CD4-positive, alpha-beta memory T cell (primary cell): ENCODE data around the gene GPER1. TPM values are rescaled to one million over a fixed set of nuclear protein-coding genes. Genes with fewer than 3 reads are reported as not detected.

Source experiments
- CTCF ChIA-PET: fragments of 350-600 bp; sonication (Branson Sonifier 250); formaldehyde crosslinking; loops from one replicate; lab custom pipeline; 2021; ENCODE audit warnings: inconsistent platforms; ENCODE audit not compliant: partially characterized antibody; lab: Charles Lee
- POLR2A ChIA-PET: fragments of 350-600 bp; sonication (Branson Sonifier 250); formaldehyde crosslinking; loops from one replicate; lab custom pipeline; 2021; ENCODE audit not compliant: partially characterized antibody; lab: Charles Lee
- DNase-seq, 5 donors: peaks; one replicate each; pipeline versions ENCODE4 v3.0.0 to v3.0.0-alpha.2; 2020 to 2022; ENCODE audit warnings: mixed read lengths in 1 of 5
- H3K27ac ChIP-seq: one replicate; pipeline ENCODE4 v1.7.0; 2013; ENCODE audit warnings: low read depth, low read length
- H3K27me3 ChIP-seq: 2 replicates; pipeline ENCODE4 v1.7.0; 2013; ENCODE audit warnings: mild to moderate bottlenecking, low read length, moderate library complexity; ENCODE audit not compliant: insufficient read depth
- H3K36me3 ChIP-seq: 2 replicates; pipeline ENCODE4 v1.7.0; 2013; ENCODE audit warnings: mild to moderate bottlenecking, low read length, moderate library complexity; ENCODE audit not compliant: insufficient read depth
- H3K4me1 ChIP-seq: 2 replicates; pipeline ENCODE4 v1.7.0; 2013; ENCODE audit warnings: mild to moderate bottlenecking, low read length, moderate library complexity; ENCODE audit not compliant: insufficient read depth
- H3K4me3 ChIP-seq, 2 donors: one replicate each; pipeline ENCODE4 v1.7.0; 2013; ENCODE audit warnings: low read length in 2 of 2, mild to moderate bottlenecking in 1 of 2
- H3K9me3 ChIP-seq, 2 donors: one replicate each; pipeline ENCODE4 v1.7.0; 2013; ENCODE audit warnings: low read length in 2 of 2, control low read depth in 1 of 2; ENCODE audit not compliant: control insufficient read depth in 1 of 2
- H3K27ac Mint-ChIP-seq, 7 donors: one replicate each; pipeline ENCODE4 v1.8.0; 2020 to 2021; ENCODE audit warnings: mixed read lengths in 7 of 7, mild to moderate bottlenecking in 6 of 7, inconsistent platforms in 3 of 7, moderate library complexity in 3 of 7
- H3K27me3 Mint-ChIP-seq, 2 donors: one replicate each; pipeline ENCODE4 v1.8.0; 2020 to 2021; ENCODE audit warnings: mixed read lengths in 2 of 2
- H3K36me3 Mint-ChIP-seq, 2 donors: one replicate each; pipeline ENCODE4 v1.8.0; 2020 to 2021; ENCODE audit warnings: mixed read lengths in 2 of 2, inconsistent platforms in 1 of 2, mild to moderate bottlenecking in 1 of 2
- H3K4me1 Mint-ChIP-seq, 4 donors: one replicate each; pipeline ENCODE4 v1.8.0; 2020 to 2021; ENCODE audit warnings: mixed read lengths in 4 of 4, mild to moderate bottlenecking in 1 of 4
- H3K4me3 Mint-ChIP-seq, 8 donors: one replicate each; pipeline ENCODE4 v1.8.0; 2020 to 2021; ENCODE audit warnings: mixed read lengths in 8 of 8, mild to moderate bottlenecking in 7 of 8, moderate library complexity in 6 of 8, inconsistent platforms in 3 of 8
- H3K9me3 Mint-ChIP-seq, 8 donors: one replicate each; pipeline ENCODE4 v1.8.0; 2020 to 2021; ENCODE audit warnings: mixed read lengths in 8 of 8, mild to moderate bottlenecking in 5 of 8, inconsistent platforms in 3 of 8, moderate library complexity in 1 of 8
- intact Hi-C: fragments of 100-400 bp; cut with micrococcal nuclease; formaldehyde crosslinking; loops from one replicate; pipeline ENCODE4 v1.15.1; 2023
- polyA plus RNA-seq, 2 donors: library from polyadenylated mRNA; unstranded; fragments of 300-500 nt; fragmentation: Illumina TruSeq; gene quantifications; one replicate each; pipeline ENCODE4 v1.2.3, GENCODE V29; 2021
- total RNA-seq, 2 experiments: library from RNA; stranded (reverse); gene quantifications; one replicate each; pipeline ENCODE4 v1.2.3, GENCODE V29; 2021

Gene GPER1
- total and polyA plus RNA-seq, 4 experiments from 2014 or later = not detected

GRCh38 chr7:1091644-1092027 is 3.7 kb downstream of the GPER1 start:
- Histone ChIP-seq H3K4me3 (no peak overlapping the region), H3K9me3 (no peaks in the 10 kb centered on the region), H3K4me1 (peaks cover 6% of the 10 kb centered on the region), H3K36me3 (no peaks in the 10 kb centered on the region), H3K27ac (no peak overlapping the region), H3K27me3 (no peaks in the 10 kb centered on the region)
- POLR2A ChIA-PET = no interaction called here
- H3K27me3 Mint-ChIP-seq = no peaks in the 10 kb centered on the region
- no peak for DNase-seq
- peak overlapping the region in 2 of 7 donors; percentile 51 to 57 for H3K27ac Mint-ChIP-seq
- intact Hi-C loops = no loop called here
- no peak overlapping the region for H3K4me3 Mint-ChIP-seq
- H3K4me1 Mint-ChIP-seq = peaks cover 6 to 11% (median 7%) of the 10 kb centered on the region in 4 donors
- peaks cover 2 to 7% of the 10 kb centered on the region in 2 donors for H3K36me3 Mint-ChIP-seq
- CTCF ChIA-PET = interaction anchor here (1.6 kb wide), 1 partner anchor 98 kb away, joined by 6 read pairs; no protein-coding TSS in a partner anchor
- H3K9me3 Mint-ChIP-seq = no peaks in the 10 kb centered on the region

GRCh38 chr7:1092161-1092632 is 4.3 kb downstream of the GPER1 start:
- CTCF ChIA-PET = interaction anchor here (1.6 kb wide), 1 partner anchor 99 kb away, joined by 6 read pairs; no protein-coding TSS in a partner anchor
- no peaks in the 10 kb centered on the region for H3K9me3 ChIP-seq
- no peak overlapping the region for H3K4me3 Mint-ChIP-seq

GRCh38 chr7:1092806-1093501 is 5.0 kb downstream of the GPER1 start:
- peaks cover 5 to 17% of the 10 kb centered on the region in 2 donors for H3K36me3 Mint-ChIP-seq
- intact Hi-C loops = no loop called here
- CTCF ChIA-PET = no interaction called here
- Histone ChIP-seq H3K4me1 (no peaks in the 10 kb centered on the region), H3K27ac (no peak overlapping the region), H3K9me3 (no peaks in the 10 kb centered on the region), H3K36me3 (no peaks in the 10 kb centered on the region), H3K27me3 (no peaks in the 10 kb centered on the region), H3K4me3 (no peak overlapping the region)
- H3K27me3 Mint-ChIP-seq = no peaks in the 10 kb centered on the region
- no peak for DNase-seq
- POLR2A ChIA-PET = no interaction called here
- H3K9me3 Mint-ChIP-seq = no peaks in the 10 kb centered on the region
- H3K27ac Mint-ChIP-seq = no peak overlapping the region
- H3K4me3 Mint-ChIP-seq = no peak overlapping the region
- peaks cover 0 to 1% (median 0%) of the 10 kb centered on the region in 4 donors for H3K4me1 Mint-ChIP-seq

More at GRCh38 chr7:1092161-1092632, 4.3 kb downstream of the GPER1 start:
- Mint-ChIP-seq H3K9me3 (no peaks in the 10 kb centered on the region), H3K27ac (peak overlapping the region in 1 of 7 donors; percentile 51), H3K36me3 (peaks cover 4 to 9% of the 10 kb centered on the region in 2 donors), H3K4me1 (peaks cover under 1 to 6% (median 3%) of the 10 kb centered on the region in 4 donors), H3K27me3 (no peaks in the 10 kb centered on the region)
- POLR2A ChIA-PET = no interaction called here
- Histone ChIP-seq H3K4me1 (no peaks in the 10 kb centered on the region), H3K27ac (no peak overlapping the region), H3K4me3 (no peak overlapping the region), H3K36me3 (no peaks in the 10 kb centered on the region), H3K27me3 (no peaks in the 10 kb centered on the region)
- DNase-seq = no peak
- intact Hi-C loops = no loop called here

GRCh38 chr7:1093502-1093843 is 5.6 kb downstream of the GPER1 start:
- intact Hi-C loops = no loop called here

DNA sequence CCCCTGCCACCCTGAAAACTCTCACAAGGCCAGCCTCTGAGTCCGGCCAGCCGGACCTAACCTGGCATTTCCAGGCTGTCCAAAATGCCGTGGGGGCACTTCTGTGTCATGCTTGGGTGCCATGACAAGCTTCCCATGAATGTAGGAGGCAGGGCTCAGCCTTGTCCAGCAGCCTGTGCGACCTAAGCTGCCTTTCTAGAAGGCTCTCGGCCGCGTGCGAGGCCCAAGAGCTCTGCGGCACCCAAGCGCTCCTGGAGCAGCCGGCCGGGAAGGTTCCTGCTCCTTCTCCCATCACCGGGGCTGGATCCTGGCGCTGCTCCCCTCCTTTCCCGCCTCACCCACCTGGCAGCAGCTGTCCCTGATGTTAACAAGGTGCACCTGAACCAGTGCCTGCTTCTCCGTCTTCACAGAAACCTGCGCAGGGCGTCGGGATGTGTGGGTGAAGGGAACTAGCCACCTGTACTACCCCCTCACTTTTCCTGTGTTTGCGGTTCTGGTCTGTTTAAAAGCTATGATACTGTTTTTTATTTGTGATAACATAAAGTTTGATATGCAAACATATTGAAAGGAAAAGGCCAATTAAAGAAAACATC is 6.1 kb downstream of the GPER1 start:
- CTCF ChIA-PET = no interaction called here
- H3K4me3 ChIP-seq = no peak overlapping the region
- no peak for DNase-seq

More at GRCh38 chr7:1093502-1093843, 5.6 kb downstream of the GPER1 start:
- Histone ChIP-seq H3K27ac (no peak overlapping the region), H3K4me1 (no peaks in the 10 kb centered on the region), H3K9me3 (no peaks in the 10 kb centered on the region), H3K27me3 (no peaks in the 10 kb centered on the region), H3K4me3 (no peak overlapping the region), H3K36me3 (no peaks in the 10 kb centered on the region)
- CTCF ChIA-PET = no interaction called here
- Mint-ChIP-seq H3K9me3 (no peaks in the 10 kb centered on the region), H3K4me3 (no peak overlapping the region), H3K4me1 (peaks cover 0 to 1% (median 0%) of the 10 kb centered on the region in 4 donors), H3K36me3 (peaks cover 8 to 21% of the 10 kb centered on the region in 2 donors), H3K27me3 (no peaks in the 10 kb centered on the region), H3K27ac (peak overlapping the region in 1 of 7 donors; percentile 43)
- POLR2A ChIA-PET = no interaction called here
- no peak for DNase-seq

DNA sequence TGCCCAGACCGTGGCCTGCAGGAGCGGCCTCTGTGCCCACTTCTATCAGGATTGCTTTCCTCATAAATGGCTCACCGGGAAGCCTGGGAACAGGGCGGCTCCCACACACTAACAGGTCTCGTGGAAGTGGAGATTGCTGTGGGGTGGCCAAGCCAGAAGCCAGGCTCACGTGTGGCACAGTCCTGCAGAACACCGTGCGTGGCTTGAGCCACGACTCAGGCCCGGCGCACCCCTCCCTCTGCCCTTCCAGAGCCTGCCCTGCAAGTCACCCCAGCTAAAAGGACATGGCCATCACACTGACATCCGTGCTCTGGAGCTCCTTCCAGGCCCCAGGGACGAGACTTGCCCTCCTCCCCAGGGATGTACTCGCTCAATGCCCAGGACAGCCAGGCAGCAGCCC is 7.0 kb downstream of the GPER1 start:
- Mint-ChIP-seq H3K4me1 (peaks cover 0 to 1% (median 0%) of the 10 kb centered on the region in 4 donors), H3K36me3 (peaks cover 8 to 28% of the 10 kb centered on the region in 2 donors), H3K9me3 (no peaks in the 10 kb centered on the region), H3K4me3 (no peak overlapping the region), H3K27me3 (no peaks in the 10 kb centered on the region), H3K27ac (no peak overlapping the region)
- Histone ChIP-seq H3K4me3 (no peak overlapping the region), H3K4me1 (no peaks in the 10 kb centered on the region), H3K27ac (no peak overlapping the region), H3K9me3 (no peaks in the 10 kb centered on the region), H3K36me3 (no peaks in the 10 kb centered on the region), H3K27me3 (no peaks in the 10 kb centered on the region)
- POLR2A ChIA-PET = interaction anchor here (1.3 kb wide), 1 partner anchor 120 kb away, joined by 3 read pairs; the partner anchor contains the start of gene COX19
- intact Hi-C loops = no loop called here
- DNase-seq = no peak
- CTCF ChIA-PET = no interaction called here

More for the DNA sequence above, 6.1 kb downstream of the GPER1 start:
- Mint-ChIP-seq H3K9me3 (no peaks in the 10 kb centered on the region), H3K4me1 (peaks cover 0 to 1% (median 0%) of the 10 kb centered on the region in 4 donors), H3K27ac (no peak overlapping the region), H3K4me3 (no peak overlapping the region), H3K27me3 (no peaks in the 10 kb centered on the region), H3K36me3 (peaks cover 8 to 21% of the 10 kb centered on the region in 2 donors)
- Histone ChIP-seq H3K9me3 (no peaks in the 10 kb centered on the region), H3K27me3 (no peaks in the 10 kb centered on the region), H3K36me3 (no peaks in the 10 kb centered on the region), H3K27ac (no peak overlapping the region), H3K4me1 (no peaks in the 10 kb centered on the region)
- intact Hi-C loops = no loop called here
- POLR2A ChIA-PET = interaction anchor here (1.3 kb wide), 1 partner anchor 119 kb away, joined by 3 read pairs; the partner anchor contains the start of gene COX19

DNA sequence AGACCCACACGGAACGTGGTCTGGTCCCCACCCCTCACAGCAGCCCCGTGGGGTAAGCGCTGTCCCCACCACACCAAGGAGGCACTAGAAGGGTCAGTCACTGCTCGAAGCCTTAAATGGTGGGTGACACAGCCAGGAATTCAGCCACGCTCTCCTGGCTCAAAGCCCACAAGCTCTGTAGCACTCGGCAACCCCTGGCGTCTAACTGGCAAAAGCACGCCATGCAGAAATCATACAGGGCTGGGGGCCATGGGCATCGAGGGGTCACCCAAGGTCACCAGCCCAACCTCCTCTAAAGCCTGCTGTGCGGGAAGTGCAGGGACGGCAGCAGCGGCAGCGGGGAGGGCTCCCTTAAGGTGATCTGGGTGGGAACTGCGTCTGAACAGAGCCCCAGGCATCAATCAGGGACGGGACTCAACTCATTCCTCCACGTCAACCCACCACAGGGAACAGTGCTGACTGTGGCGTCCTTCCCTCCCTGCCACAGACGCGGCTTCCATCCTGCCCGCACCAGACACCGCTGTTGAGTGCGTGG is 7.8 kb downstream of the GPER1 start:
- CTCF ChIA-PET = no interaction called here
- peaks cover 0 to 1% (median 0%) of the 10 kb centered on the region in 4 donors for H3K4me1 Mint-ChIP-seq
- no peaks in the 10 kb centered on the region for H3K9me3 ChIP-seq
- POLR2A ChIA-PET = no interaction called here
- H3K27ac Mint-ChIP-seq = no peak overlapping the region
- intact Hi-C loops = no loop called here
- H3K36me3 ChIP-seq = no peaks in the 10 kb centered on the region
- no peak overlapping the region for H3K27ac ChIP-seq
- no peak for DNase-seq
- no peaks in the 10 kb centered on the region for H3K9me3 Mint-ChIP-seq
- peaks cover 8 to 28% of the 10 kb centered on the region in 2 donors for H3K36me3 Mint-ChIP-seq
- H3K27me3 Mint-ChIP-seq = no peaks in the 10 kb centered on the region
- H3K27me3 ChIP-seq = no peaks in the 10 kb centered on the region
- no peaks in the 10 kb centered on the region for H3K4me1 ChIP-seq
- H3K4me3 ChIP-seq = no peak overlapping the region
- H3K4me3 Mint-ChIP-seq = no peak overlapping the region
